RPMI8226 (cell line): ENCODE data around the gene MTPN.

Experiments
- DNase-seq: peaks from one replicate; pipeline ENCODE4 v3.0.0-alpha.2; 2015

MTPN gene

DNA sequence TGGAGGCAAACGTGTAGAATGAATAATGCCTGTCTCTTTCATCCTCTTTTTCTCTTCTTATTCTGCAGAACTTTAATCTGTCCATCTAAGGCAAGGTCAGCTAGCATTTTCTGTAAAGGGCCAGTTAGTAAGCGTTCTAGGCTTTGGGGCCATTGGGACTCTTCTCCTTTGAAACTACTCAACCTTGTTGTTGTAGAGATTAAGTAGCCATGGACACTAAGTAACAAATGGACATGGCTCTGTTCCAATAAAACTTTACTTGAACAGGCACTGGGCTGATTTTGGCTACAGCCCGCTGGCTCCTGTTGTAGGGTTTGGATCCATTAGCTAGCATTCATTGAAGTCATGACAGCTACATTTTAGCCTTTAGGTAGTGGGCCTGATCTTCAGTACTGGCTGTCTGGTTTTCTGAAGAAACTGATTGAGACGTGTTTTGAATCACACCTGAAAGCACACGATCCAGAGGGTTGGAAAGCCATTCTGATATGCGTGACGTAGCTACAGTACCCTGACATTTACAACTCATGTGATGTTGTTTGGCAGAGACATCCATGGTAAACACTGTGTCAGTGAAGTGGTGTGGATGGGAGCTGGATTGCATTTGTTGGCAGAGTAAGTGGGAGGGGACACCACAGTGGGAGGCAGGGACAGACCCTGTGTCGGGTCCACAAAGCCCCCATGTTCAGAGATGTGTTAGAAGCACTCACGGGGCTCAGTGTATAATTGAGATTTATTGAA lies 92.5 kb downstream of the MTPN start:
- no peak for DNase-seq

DNA sequence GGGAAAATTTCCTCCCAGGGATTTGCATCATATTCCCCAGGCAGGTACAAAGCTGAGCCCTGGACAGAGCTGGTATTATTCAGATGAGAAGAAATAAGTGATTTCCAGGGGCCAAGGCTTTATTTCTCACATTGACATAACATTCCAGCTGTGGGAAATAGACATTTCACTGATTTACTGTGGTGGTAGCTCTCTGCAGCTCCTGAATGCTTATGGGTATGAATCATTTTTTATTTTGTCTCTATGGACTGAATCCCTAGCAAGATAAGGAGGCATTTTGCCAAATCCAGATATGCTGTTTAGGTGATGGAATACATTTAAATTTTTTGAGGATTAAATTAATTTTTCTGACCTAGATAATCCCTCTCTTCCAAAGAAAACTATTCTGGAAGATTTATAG lies 97.9 kb downstream of the MTPN start:
- DNase-seq: no peak

DNA sequence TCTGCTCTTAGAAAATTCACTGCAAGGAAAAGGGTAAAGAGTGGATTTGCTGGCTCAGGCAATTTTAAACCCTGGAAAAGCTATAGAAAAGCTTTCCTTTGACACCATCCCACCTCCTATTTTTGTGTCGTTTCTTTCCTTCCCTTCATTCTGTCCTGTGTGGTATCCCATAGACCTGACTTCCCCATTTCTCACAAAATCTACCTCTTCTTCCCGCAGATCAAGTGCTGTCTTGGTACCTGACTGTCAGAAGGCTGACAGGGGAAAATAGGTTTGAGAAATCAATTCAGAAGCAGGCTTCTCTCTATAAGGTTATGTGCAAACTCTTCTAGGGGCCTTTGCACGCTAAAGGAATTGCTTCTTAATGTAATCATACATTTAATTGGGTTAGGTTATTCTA lies 98.9 kb downstream of the MTPN start:
- DNase-seq: no peak

DNA sequence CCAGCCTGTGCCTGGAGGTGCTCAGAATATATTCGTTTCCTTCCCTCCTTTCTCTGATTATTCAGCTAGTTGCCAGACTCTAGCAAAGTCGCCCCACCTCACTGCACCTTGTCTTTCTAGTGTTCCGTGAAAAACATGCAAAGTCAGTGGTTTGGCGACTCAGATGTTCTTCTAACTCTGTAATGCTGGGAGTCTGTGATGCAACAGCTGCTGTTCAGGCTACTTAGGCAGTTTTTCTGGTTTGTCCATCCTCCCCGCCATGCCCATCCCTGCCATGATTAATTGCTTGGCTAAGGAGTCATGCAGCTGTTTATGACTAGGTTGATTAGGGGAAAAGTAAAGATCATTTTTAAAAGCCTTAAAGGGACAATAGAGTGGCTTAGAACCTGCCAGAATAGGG lies 99.4 kb downstream of the MTPN start:
- DNase-seq: peak; percentile 47
